Activated CD8-positive, alpha-beta T cell treated with anti-CD3 and anti-CD28 coated beads for 36 hours (primary cell): Measurements from ENCODE around the gene ARPIN. TPM values are rescaled to one million over a fixed set of nuclear protein-coding genes. Genes with fewer than 3 reads are reported as not detected.

Experiments
- ATAC-seq: fragments of 200-7000 bp; cut with Tn5 transposase; one replicate; pipeline ENCODE4 v1.10.0; 2021; ENCODE audit warnings: mild to moderate bottlenecking, moderate library complexity
- CTCF ChIA-PET: fragments of 350-600 bp; sonication (Branson Sonifier 250); formaldehyde crosslinking; loops from one replicate; lab custom pipeline; 2021; ENCODE audit warnings: antibody characterized with exemption; lab: Charles Lee
- POLR2A ChIA-PET: fragments of 350-600 bp; sonication (Branson Sonifier 250); formaldehyde crosslinking; loops from one replicate; lab custom pipeline; 2021; ENCODE audit warnings: antibody characterized with exemption; lab: Charles Lee
- DNase-seq: peaks from one replicate; pipeline ENCODE4 v3.0.0-alpha.2; 2020
- H3K27ac Mint-ChIP-seq: one replicate; pipeline ENCODE4 v1.8.0; 2021; ENCODE audit warnings: mild to moderate bottlenecking, mixed read lengths
- H3K27me3 Mint-ChIP-seq: one replicate; pipeline ENCODE4 v1.8.0; 2021; ENCODE audit warnings: mixed read lengths
- H3K36me3 Mint-ChIP-seq: one replicate; pipeline ENCODE4 v1.8.0; 2021; ENCODE audit warnings: low read depth, mixed read lengths
- H3K4me1 Mint-ChIP-seq: one replicate; pipeline ENCODE4 v1.8.0; 2021; ENCODE audit warnings: low read depth, mixed read lengths
- H3K4me3 Mint-ChIP-seq: one replicate; pipeline ENCODE4 v1.8.0; 2021; ENCODE audit warnings: mild to moderate bottlenecking, moderate library complexity, mixed read lengths
- H3K9me3 Mint-ChIP-seq: one replicate; pipeline ENCODE4 v1.8.0; 2021; ENCODE audit warnings: mixed read lengths
- intact Hi-C: fragments of 100-400 bp; cut with micrococcal nuclease; formaldehyde crosslinking; loops from one replicate; pipeline ENCODE4 v1.10.0; 2022
- total RNA-seq, 2 experiments: library from RNA; stranded (reverse); gene quantifications; one replicate each; pipeline ENCODE4 v1.2.3, GENCODE V29; 2021
- TF ChIP-seq, protein P1 (sequence below): fragments of 200-600 bp; IDR thresholded peaks from one replicate; pipeline ENCODE4 v1.8.0; 2022; ENCODE audit warnings: antibody characterized with exemption, mild to moderate bottlenecking

The ARPIN gene
- total RNA-seq, 2 experiments from 2014 or later = not detected

DNA sequence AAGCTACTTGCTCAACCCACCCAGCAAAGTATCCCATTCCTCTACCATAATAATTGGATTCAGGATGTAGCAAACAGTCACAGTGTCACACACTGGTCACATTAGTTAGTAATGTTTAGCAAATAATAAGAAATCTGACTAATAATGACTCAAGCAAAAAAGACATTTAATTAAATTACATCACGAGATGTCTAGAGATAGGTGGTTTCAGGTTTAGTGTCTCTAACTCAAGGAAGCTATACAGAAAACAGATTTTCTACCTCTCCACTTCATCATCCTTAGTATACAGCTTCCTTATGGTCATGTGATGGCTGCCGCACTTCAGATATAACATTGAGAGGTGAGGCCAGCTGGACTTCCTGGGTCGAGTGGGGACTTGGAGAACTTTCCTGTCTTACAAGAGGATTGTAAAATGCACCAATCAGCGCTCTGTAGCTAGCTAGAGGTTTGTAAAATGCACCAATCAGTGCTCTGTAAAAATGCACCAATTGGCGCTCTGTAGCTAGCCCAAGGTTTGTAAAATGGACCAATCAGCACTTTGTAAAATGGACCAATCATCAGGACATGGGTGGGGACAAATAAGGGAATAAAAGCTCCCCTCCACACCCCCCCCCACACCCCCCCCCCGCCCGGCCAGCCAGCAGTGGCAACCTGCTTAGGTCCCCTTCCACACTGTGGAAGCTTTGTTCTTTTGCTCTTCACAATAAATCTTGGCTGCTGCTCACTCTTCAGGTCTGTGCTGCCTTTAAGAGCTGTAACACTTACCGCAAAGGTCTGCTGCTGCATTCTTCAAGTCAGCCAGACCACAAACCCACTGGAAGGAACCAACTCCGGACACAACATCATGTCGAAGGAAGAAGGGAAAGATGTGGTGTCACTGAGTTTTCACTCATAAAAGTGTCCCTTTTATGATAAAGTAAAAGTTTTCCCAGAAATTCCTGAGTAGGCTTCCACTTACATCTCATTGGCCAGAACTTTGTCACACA is 24.9 kb upstream of the ARPIN start:
- Mint-ChIP-seq H3K4me3 (no peak overlapping the region), H3K9me3 (no peaks in the 10 kb centered on the region), H3K27me3 (peaks cover 9% of the 10 kb centered on the region), H3K36me3 (no peaks in the 10 kb centered on the region), H3K4me1 (peaks cover 14% of the 10 kb centered on the region), H3K27ac (no peak overlapping the region)
- ChIA-PET POLR2A (no interaction called here), CTCF (interaction anchor here (0.8 kb wide), 2 partner anchors 39 to 148 kb away, joined by 3 to 5 read pairs; no protein-coding TSS in a partner anchor)
- no peak for ATAC-seq
- intact Hi-C loops = no loop called here
- DNase-seq = peak; percentile 7
- TF ChIP-seq, protein P1, sequence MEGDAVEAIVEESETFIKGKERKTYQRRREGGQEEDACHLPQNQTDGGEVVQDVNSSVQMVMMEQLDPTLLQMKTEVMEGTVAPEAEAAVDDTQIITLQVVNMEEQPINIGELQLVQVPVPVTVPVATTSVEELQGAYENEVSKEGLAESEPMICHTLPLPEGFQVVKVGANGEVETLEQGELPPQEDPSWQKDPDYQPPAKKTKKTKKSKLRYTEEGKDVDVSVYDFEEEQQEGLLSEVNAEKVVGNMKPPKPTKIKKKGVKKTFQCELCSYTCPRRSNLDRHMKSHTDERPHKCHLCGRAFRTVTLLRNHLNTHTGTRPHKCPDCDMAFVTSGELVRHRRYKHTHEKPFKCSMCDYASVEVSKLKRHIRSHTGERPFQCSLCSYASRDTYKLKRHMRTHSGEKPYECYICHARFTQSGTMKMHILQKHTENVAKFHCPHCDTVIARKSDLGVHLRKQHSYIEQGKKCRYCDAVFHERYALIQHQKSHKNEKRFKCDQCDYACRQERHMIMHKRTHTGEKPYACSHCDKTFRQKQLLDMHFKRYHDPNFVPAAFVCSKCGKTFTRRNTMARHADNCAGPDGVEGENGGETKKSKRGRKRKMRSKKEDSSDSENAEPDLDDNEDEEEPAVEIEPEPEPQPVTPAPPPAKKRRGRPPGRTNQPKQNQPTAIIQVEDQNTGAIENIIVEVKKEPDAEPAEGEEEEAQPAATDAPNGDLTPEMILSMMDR = no peak

DNA sequence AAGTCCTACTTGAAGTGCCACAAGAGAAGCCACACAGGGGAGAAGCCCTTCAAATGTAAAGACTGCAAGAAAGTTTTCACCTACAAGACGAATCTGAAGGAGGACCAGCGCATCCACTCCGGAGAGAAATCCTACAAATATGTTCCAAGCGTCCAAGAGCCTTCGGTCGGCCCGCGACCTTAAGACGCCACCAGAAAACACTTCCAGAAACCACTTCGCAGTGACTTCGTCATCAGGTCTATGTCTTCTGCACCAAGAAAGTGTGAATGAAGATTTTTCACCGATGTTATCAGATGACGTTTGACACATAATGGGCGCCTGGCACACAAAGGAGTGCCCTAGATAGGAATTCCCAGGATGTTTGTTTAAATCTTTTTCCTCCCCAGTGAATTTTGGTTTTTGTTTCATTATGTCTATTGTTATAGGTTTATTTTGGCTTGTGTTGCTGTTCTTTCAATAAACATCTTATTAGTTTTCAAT is 24.1 kb upstream of the ARPIN start:
- CTCF ChIA-PET = interaction anchor here (0.7 to 1.6 kb wide), 2 partner anchors 40 to 150 kb away, joined by 3 to 5 read pairs; no protein-coding TSS in a partner anchor

DNA sequence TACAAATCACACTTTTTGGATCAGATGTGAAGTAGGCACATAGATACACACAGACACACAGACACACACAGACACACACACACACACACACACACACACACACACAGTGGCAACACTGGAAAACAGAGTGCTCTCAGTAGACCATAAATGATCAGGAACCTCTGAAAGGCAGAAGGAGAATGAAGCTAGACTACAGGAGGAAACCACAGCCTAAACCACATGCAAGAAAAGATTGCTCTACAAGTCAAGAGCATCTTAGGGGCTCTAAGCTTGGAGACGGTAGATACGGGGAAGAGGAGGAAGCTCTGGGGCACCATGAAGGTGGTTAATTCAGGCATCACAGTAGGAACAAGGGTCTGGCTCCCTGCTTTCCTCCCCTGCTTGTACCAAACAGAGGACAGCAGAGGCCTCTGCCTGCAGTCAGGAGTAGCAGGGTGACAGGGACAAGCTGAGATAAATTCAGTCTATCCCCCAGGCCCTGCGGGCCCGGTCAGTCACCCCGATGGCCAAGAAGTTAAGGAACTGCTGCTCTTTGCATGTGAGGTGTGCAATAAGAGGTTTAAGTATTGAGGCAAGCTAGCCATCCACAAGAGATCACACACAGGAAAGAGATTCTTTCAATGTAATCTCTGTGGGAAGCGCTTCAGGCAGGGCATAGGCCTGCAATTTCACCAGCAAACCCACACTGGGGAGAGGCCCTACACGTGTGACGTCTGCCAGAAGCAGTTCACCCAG is 23.5 kb upstream of the ARPIN start:
- H3K27ac Mint-ChIP-seq = no peak overlapping the region
- TF ChIP-seq, protein P1 = no peak
- H3K4me1 Mint-ChIP-seq = peaks cover 14% of the 10 kb centered on the region
- ATAC-seq (peak; percentile 73), DNase-seq (peak; percentile 26)
- CTCF ChIA-PET = interaction anchor here (0.7 to 1.6 kb wide), 2 partner anchors 40 to 150 kb away, joined by 3 to 5 read pairs; no protein-coding TSS in a partner anchor
- intact Hi-C loops = no loop called here
- H3K4me3 Mint-ChIP-seq = no peak overlapping the region
- no peaks in the 10 kb centered on the region for H3K9me3 Mint-ChIP-seq
- POLR2A ChIA-PET = interaction anchor here (0.8 to 1.0 kb wide), 2 partner anchors 38 to 1375 kb away, joined by 3 read pairs; no protein-coding TSS in a partner anchor
- H3K27me3 Mint-ChIP-seq = peaks cover 9% of the 10 kb centered on the region
- no peaks in the 10 kb centered on the region for H3K36me3 Mint-ChIP-seq

More for the DNA sequence above, 24.1 kb upstream of the ARPIN start:
- intact Hi-C loops = no loop called here
- Mint-ChIP-seq H3K4me3 (no peak overlapping the region), H3K36me3 (no peaks in the 10 kb centered on the region), H3K9me3 (no peaks in the 10 kb centered on the region), H3K27ac (no peak overlapping the region), H3K27me3 (peaks cover 9% of the 10 kb centered on the region), H3K4me1 (peaks cover 14% of the 10 kb centered on the region)
- POLR2A ChIA-PET = interaction anchor here (0.8 kb wide), 1 partner anchor 1375 kb away, joined by 3 read pairs; no protein-coding TSS in a partner anchor
- DNase-seq = no peak
- ATAC-seq = no peak
- TF ChIP-seq, protein P1 = no peak

DNA sequence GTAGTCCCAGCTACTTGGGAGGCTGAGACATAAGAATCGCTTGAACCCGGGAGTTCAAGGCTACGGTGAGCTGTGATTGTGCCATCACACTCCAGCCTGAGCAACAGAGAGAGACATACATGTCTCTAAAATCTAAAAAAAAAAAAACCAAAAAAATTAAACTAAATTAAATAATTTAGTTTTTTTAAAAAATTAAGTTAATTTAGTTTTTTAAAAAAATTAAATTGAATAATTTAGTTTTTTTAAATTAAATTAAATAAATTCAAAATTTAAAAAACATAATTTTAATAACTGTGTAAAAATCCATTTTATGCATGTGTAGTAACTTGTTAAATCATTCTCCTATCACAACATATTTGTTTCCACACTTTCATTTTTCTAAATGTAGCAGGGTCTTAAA is 20.1 kb upstream of the ARPIN start:
- ATAC-seq (no peak), DNase-seq (no peak)
- ChIA-PET POLR2A (no interaction called here), CTCF (interaction anchor here (1.7 to 1.8 kb wide), 2 partner anchors 11 to 39 kb away, joined by 4 read pairs; no protein-coding TSS in a partner anchor)
- Mint-ChIP-seq H3K9me3 (no peaks in the 10 kb centered on the region), H3K4me3 (no peak overlapping the region), H3K36me3 (no peaks in the 10 kb centered on the region), H3K27ac (no peak overlapping the region), H3K4me1 (peaks cover 12% of the 10 kb centered on the region), H3K27me3 (peaks cover 4% of the 10 kb centered on the region)
- TF ChIP-seq, protein P1 = no peak
- intact Hi-C loops = no loop called here
